Renal cortex interstitium (tissue), 11 donors: Measurements from ENCODE around the gene ACOT7. TPM values are rescaled to one million over a fixed set of nuclear protein-coding genes. Genes with fewer than 3 reads are reported as not detected.

Experiments
- DNase-seq, 11 donors: peaks; one replicate each; pipeline ENCODE4 v3.0.0-alpha.2; 2013; ENCODE audit warnings: low read depth in 9 of 11, low spot score in 4 of 11; ENCODE audit errors: extremely low read depth in 1 of 11
- polyA plus RNA-seq, 3 donors: library from polyadenylated mRNA; unstranded; fragments of 120-200 nt; gene quantifications; one replicate each; pipeline ENCODE4 v1.2.1, GENCODE V29; 2013; ENCODE audit not compliant: insufficient read length in 3 of 3

The ACOT7 gene
- polyA plus RNA-seq, 3 donors, result 24.7 to 36.6 (median 34.0) TPM

GRCh38 chr1:6251681-6252373 is 141.7 kb downstream of the ACOT7 start:
- no peak for DNase-seq

GRCh38 chr1:6251233-6251632 is 142.3 kb downstream of the ACOT7 start:
- no peak for DNase-seq

GRCh38 chr1:6249739-6250689 is 143.6 kb downstream of the ACOT7 start:
- no peak for DNase-seq

- DNase-seq, result no peak
These were observed 144.4 kb downstream of the ACOT7 start for GRCh38 chr1:6248932-6249738.

GRCh38 chr1:6248161-6248776 is 145.3 kb downstream of the ACOT7 start:
- no peak for DNase-seq

- DNase-seq, result no peak
These were observed 145.9 kb downstream of the ACOT7 start for GRCh38 chr1:6247651-6248050.

GRCh38 chr1:6246497-6247467 is 146.8 kb downstream of the ACOT7 start:
- DNase-seq, result peak in 8 of 11 donors; percentile 68 to 79 (median 76)

GRCh38 chr1:6245869-6246496 is 147.6 kb downstream of the ACOT7 start:
- DNase-seq, result no peak

GRCh38 chr1:6245086-6245868 is 148.3 kb downstream of the ACOT7 start:
- DNase-seq, result peak in 8 of 11 donors; percentile 74 to 82 (median 78)

- DNase-seq, result no peak
These were observed 149.0 kb downstream of the ACOT7 start for GRCh38 chr1:6244401-6245049.

- DNase-seq, result no peak
These were observed 149.6 kb downstream of the ACOT7 start, which contains the start of gene HES3 for GRCh38 chr1:6243993-6244392. HES3 (plus strand) TSS chr1:6244179; CDS start chr1:6244366, 187 bp downstream.

- DNase-seq, result no peak
These were observed 150.3 kb downstream of the ACOT7 start for GRCh38 chr1:6243053-6243834.

- no peak for DNase-seq
These were observed 151.5 kb downstream of the ACOT7 start for GRCh38 chr1:6241887-6242740.

- no peak for DNase-seq
These were observed 152.3 kb downstream of the ACOT7 start for GRCh38 chr1:6241107-6241886.
